Measurements from ENCODE around the gene CCDC54. TPM values are rescaled to one million over a fixed set of nuclear protein-coding genes. Genes with fewer than 3 reads are reported as not detected.

The CCDC54 gene
- total and polyA plus RNA-seq, 2 of the 8 experiments (the other 6 are each of a cell fraction or from before 2014, with no cell fraction given), result not detected

- TF ChIP-seq CTBP2 (IDR thresholded peaks at IDR 0.05; ENCODE audit: borderline replicate concordance, insufficient read depth, insufficient read length, low read length) (no peak), JUN (IDR thresholded peaks at IDR 0.05; ENCODE audit: low read depth, low read length) (no peak)
- TF ChIP-seq, protein P1, sequence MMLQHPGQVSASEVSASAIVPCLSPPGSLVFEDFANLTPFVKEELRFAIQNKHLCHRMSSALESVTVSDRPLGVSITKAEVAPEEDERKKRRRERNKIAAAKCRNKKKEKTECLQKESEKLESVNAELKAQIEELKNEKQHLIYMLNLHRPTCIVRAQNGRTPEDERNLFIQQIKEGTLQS (IDR thresholded peaks at IDR 0.05; ENCODE audit: insufficient read depth, low read depth, low read length), result no peak
These were observed 47.8 kb downstream of the CCDC54 start (continued) for GRCh38 chr3:107425033-107425432.
